ENCODE data around the gene MTMR4.

Gene MTMR4

DNA sequence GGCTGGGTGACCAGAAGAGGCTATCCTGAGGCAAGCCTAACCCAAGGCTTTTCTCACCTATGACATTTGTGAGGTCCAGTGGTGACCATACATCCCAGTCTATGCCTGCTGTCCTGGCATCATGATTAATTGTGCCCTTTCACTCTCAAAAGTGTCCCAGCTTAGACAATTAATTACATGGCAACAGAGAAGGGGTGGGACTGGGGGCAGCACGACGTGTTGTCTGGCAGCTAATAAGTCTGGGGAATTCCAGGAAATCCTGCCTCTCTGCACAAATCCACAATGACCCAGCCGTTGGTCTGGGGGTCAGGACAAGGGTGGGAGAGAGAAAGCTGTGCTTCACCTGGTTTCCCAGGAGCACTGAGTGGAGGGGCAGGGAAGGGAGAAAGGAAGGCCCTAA lies 14.0 kb upstream of the MTMR4 start:
- POLR2A ChIA-PET (ENCODE audit: low non-redundant PET): no interaction called here

DNA sequence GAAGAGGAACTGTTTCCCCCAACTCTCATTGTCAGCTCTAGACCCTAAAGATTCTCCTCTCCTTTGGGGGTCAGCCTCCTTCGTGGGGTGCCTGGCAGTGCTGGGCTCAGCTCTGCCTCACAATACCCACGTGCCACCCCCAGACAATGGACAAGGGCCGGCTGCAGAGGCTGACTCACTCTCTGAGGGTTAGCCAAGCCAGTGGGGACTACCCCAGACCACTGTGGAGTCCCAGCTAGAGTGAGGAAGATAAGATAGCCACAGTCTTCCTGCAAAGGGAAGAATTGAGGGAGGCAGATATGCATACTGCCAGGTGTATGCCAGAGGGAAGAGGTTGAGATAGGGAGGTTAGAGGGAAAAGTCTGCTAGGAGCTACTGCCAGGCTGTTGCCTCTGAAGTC lies 13.5 kb upstream of the MTMR4 start:
- DNase-seq (ENCODE audit: low spot score): no peak
- POLR2A ChIA-PET (ENCODE audit: low non-redundant PET): no interaction called here
- TF ChIP-seq, protein P1, sequence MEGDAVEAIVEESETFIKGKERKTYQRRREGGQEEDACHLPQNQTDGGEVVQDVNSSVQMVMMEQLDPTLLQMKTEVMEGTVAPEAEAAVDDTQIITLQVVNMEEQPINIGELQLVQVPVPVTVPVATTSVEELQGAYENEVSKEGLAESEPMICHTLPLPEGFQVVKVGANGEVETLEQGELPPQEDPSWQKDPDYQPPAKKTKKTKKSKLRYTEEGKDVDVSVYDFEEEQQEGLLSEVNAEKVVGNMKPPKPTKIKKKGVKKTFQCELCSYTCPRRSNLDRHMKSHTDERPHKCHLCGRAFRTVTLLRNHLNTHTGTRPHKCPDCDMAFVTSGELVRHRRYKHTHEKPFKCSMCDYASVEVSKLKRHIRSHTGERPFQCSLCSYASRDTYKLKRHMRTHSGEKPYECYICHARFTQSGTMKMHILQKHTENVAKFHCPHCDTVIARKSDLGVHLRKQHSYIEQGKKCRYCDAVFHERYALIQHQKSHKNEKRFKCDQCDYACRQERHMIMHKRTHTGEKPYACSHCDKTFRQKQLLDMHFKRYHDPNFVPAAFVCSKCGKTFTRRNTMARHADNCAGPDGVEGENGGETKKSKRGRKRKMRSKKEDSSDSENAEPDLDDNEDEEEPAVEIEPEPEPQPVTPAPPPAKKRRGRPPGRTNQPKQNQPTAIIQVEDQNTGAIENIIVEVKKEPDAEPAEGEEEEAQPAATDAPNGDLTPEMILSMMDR (conservative IDR thresholded peaks at IDR 0.05; ENCODE audit: low read depth): no peak
- CTCF ChIA-PET: interaction anchor here (0.6 to 0.9 kb wide), 3 partner anchors 31 to 469 kb away, joined by 3 to 7 read pairs (median 4); no protein-coding TSS in a partner anchor
- H3K27ac ChIP-seq: peak overlapping the region; percentile 97

More for the DNA sequence above, 14.0 kb upstream of the MTMR4 start:
- no peak for DNase-seq (ENCODE audit: low spot score)
- peak overlapping the region; percentile 97 for H3K27ac ChIP-seq
- TF ChIP-seq, protein P1 (conservative IDR thresholded peaks at IDR 0.05; ENCODE audit: low read depth): no peak
- CTCF ChIA-PET: interaction anchor here (0.6 to 0.9 kb wide), 2 partner anchors 30 to 32 kb away, joined by 3 to 4 read pairs; no protein-coding TSS in a partner anchor

DNA sequence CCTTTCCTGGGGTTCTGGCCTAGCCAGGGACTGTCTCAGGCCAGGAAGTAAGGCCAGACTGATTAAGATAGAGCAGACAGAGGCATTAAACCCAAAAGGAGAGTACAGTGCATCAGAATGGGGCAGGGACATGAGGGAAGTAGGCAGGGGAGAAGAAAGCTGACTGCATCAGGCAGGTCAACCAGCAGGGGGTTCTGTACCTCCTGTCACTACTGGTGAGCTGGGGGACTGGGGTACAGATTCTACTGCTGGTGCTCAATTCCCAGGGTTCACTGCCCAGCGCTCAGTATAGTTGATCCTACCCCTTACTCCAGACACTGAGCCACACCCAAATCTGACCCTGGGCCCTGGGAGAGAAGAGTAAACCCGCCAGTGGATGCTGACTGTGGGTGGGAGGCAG lies 12.9 kb upstream of the MTMR4 start:
- POLR2A ChIA-PET (ENCODE audit: low non-redundant PET): no interaction called here
- DNase-seq (ENCODE audit: low spot score): no peak
- CTCF ChIA-PET: interaction anchor here (0.6 kb wide), 1 partner anchor 469 kb away, joined by 7 read pairs; no protein-coding TSS in a partner anchor
- TF ChIP-seq, protein P1 (conservative IDR thresholded peaks at IDR 0.05; ENCODE audit: low read depth): no peak
- H3K27ac ChIP-seq: peak overlapping the region; percentile 97

DNA sequence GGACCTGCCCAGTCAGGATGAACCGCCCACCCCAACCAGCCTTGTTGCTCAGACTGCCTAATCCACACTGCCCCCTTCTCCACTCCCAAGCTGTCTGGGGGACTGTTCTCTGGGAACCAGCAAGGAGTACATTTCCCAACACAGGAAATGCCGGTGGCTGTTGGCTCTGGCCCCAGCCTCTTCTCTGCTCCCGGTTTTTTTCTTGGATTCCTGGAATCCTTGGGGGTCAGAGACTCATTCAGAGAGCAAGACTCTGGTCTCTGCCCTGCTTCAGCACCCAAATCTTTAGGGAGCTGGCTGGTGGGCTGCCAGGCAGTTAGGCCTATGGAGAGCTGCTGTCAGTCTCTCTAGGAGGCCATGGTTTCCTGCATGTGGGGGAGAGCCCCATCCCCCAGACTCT lies 10.8 kb upstream of the MTMR4 start:
- DNase-seq (ENCODE audit: low spot score): peak; percentile 39
- CTCF ChIA-PET: no interaction called here
- peak overlapping the region; percentile 97 for H3K27ac ChIP-seq
- TF ChIP-seq, protein P1 (conservative IDR thresholded peaks at IDR 0.05; ENCODE audit: low read depth): no peak
- POLR2A ChIA-PET (ENCODE audit: low non-redundant PET): no interaction called here

DNA sequence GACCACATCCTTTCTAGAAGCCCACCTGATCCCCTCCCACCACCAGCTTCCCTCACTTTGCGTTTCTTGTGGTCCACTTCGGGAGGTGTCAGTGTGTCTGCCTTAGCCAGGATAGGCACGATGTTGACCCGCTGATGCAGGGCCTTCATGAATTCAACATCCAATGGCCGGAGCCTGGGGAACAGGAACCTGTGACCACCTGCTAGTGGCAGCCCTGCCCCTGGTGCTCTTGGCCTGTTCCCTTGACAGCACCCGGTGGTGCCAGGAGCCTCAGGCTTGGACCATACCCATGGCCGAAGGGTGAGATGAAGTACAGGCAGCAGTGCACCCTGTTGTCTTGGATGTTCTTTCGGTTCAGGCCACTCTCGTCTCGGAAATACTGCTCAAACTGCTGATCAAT lies 7.2 kb upstream of the MTMR4 start:
- DNase-seq (ENCODE audit: low spot score): no peak
- TF ChIP-seq, protein P1 (conservative IDR thresholded peaks at IDR 0.05; ENCODE audit: low read depth): no peak
- ChIA-PET CTCF (no interaction called here), POLR2A (ENCODE audit: low non-redundant PET) (interaction anchor here (0.6 kb wide), 1 partner anchor 16 kb away, joined by 3 read pairs; no protein-coding TSS in a partner anchor)
- peak overlapping the region; percentile 47 for H3K27ac ChIP-seq

DNA sequence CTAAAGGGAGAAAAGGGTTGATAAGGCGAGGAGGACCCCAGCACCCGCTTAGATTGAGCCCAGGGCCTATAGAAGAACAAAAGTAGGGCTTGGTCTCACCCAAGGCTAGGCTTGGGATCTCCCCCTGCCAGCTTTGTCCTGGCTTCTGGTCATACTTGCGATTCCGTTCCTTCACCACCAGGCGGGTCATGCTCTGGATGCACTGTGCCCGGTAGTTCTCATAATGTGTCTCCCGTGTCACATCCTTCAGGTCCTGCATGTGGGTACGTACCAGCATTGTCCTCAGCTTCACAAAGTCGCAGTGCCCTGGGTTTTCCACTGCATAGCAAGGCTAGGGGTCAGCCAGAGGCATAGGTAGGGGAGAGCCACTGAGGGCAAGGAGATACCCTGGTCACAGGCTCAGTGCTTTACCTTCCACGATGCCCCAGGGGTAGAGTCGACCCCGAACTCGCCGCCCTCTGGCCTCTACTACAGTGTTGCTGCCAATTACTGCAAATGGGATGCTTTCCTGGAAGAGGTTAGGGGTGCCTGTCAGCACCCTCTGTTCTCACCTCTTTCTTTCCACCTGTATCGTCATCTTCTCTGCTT lies 6.5 kb upstream of the MTMR4 start:
- TF ChIP-seq, protein P1 (conservative IDR thresholded peaks at IDR 0.05; ENCODE audit: low read depth): no peak
- DNase-seq (ENCODE audit: low spot score): no peak
- CTCF ChIA-PET: interaction anchor here (0.6 to 0.8 kb wide), 2 partner anchors 63 to 91 kb away, joined by 3 read pairs; no protein-coding TSS in a partner anchor
- peak overlapping the region; percentile 2; the same call in 1 of the 2 replicates for H3K27ac ChIP-seq
- POLR2A ChIA-PET (ENCODE audit: low non-redundant PET): no interaction called here
